Endothelial cell of umbilical vein (primary cell): ENCODE measurements around the gene BMPR1B. TPM values are rescaled to one million over a fixed set of nuclear protein-coding genes. Genes with fewer than 3 reads are reported as not detected.

Experiments
- BruUV-seq: library from RNA; stranded (reverse); fragments of 400-500 nt; replicated peaks from 2 replicates; lab custom pipeline; 2021; lab: Mats Ljungman, UMichigan
- CTCF ChIA-PET: fragments of 300-600, 350-600 bp; sonication (Branson Sonifier 250); formaldehyde crosslinking; loops from one replicate; lab custom pipeline; 2021; ENCODE audit warnings: antibody characterized with exemption, inconsistent platforms; lab: Charles Lee
- POLR2A ChIA-PET: fragments of 300-600, 350-600 bp; sonication (Branson Sonifier 250); formaldehyde crosslinking; loops from one replicate; lab custom pipeline; 2021; ENCODE audit warnings: antibody characterized with exemption, inconsistent platforms; lab: Charles Lee
- DNase-seq: peaks from one replicate; pipeline ENCODE4 v3.0.0-alpha.2; 2011; ENCODE audit warnings: low read depth, low spot score
- FAIRE-seq: peaks from 2 replicates; lab custom pipeline; 2011; peaks lifted over from hg19 to GRCh38; lab: Jason Lieb, UNC
- H2AFZ ChIP-seq: 2 replicates; pipeline ENCODE4 v1.6.0; 2012; ENCODE audit warnings: low read depth, low read length, control low read depth, inconsistent platforms
- H3K27ac ChIP-seq: 2 replicates; pipeline ENCODE4 v1.5.1; 2011; ENCODE audit warnings: low read depth, mild to moderate bottlenecking, control low read depth, low read length, moderate library complexity; ENCODE audit not compliant: insufficient read depth
- H3K27me3 ChIP-seq, 2 experiments: 2 replicates each; pipeline versions ENCODE4 v1.6.0 to v1.6.1; 2011; ENCODE audit warnings: low read length in 2 of 2, mixed read lengths in 1 of 2; ENCODE audit not compliant: control insufficient read depth in 2 of 2, insufficient read depth in 2 of 2
- H3K36me3 ChIP-seq, 2 experiments: 2 replicates in 1 of 2; 3 replicates in 1 of 2; pipeline ENCODE4 v1.5.1; 2011; ENCODE audit warnings: low read length in 2 of 2, mild to moderate bottlenecking in 1 of 2, moderate library complexity in 1 of 2; ENCODE audit not compliant: control insufficient read depth in 2 of 2, insufficient read depth in 2 of 2; ENCODE audit errors: extremely low read depth in 1 of 2
- H3K4me1 ChIP-seq: 3 replicates; pipeline ENCODE4 v1.5.1; 2011; ENCODE audit warnings: mild to moderate bottlenecking, low read length; ENCODE audit not compliant: control insufficient read depth, insufficient read depth; ENCODE audit errors: extremely low read depth
- H3K4me2 ChIP-seq: 2 replicates; pipeline ENCODE4 v1.6.1; 2011; ENCODE audit warnings: low read length, control low read depth, mixed read lengths; ENCODE audit not compliant: insufficient read depth
- H3K4me3 ChIP-seq, 3 experiments: fragments of 200-600 bp in 1 of 3; sonication (generic), shearing (Covaris generic) in 1 of 3; replicated peaks in 1 of 3; 2 replicates each; pipeline ENCODE4 v1.5.1; 2011 to 2016; ENCODE audit warnings: control low read depth in 3 of 3, low read length in 3 of 3, mild to moderate bottlenecking in 2 of 3, inconsistent platforms in 1 of 3, low read depth in 1 of 3, moderate library complexity in 1 of 3; ENCODE audit not compliant: insufficient read depth in 1 of 3
- H3K79me2 ChIP-seq: 2 replicates; pipeline ENCODE4 v1.6.0; 2012; ENCODE audit warnings: low read length, inconsistent platforms; ENCODE audit not compliant: control insufficient read depth, insufficient read depth
- H3K9ac ChIP-seq: replicated peaks from 2 replicates; pipeline ENCODE3; 2011; ENCODE audit warnings: low read length, control low read depth; ENCODE audit not compliant: insufficient read depth; ENCODE audit errors: extremely low read depth
- H3K9me1 ChIP-seq: replicated peaks from 3 replicates; pipeline ENCODE4 v1.6.0; 2011; ENCODE audit warnings: mild to moderate bottlenecking, low read length; ENCODE audit not compliant: control insufficient read depth, insufficient read depth; ENCODE audit errors: extremely low read depth
- H3K9me3 ChIP-seq: replicated peaks from 2 replicates; pipeline ENCODE4 v1.5.1; 2012; ENCODE audit warnings: low read length, inconsistent platforms; ENCODE audit not compliant: control insufficient read depth, insufficient read depth
- H4K20me1 ChIP-seq: replicated peaks from 2 replicates; pipeline ENCODE3; 2011; ENCODE audit warnings: mild to moderate bottlenecking, low read length; ENCODE audit not compliant: control insufficient read depth, insufficient read depth; ENCODE audit errors: extremely low read depth
- EZH2 ChIP-seq: IDR thresholded peaks from 2 replicates; pipeline ENCODE4 v1.6.1; 2012; ENCODE audit warnings: borderline replicate concordance, low read depth, mild to moderate bottlenecking, moderate library complexity, low read length, inconsistent platforms; ENCODE audit not compliant: severe bottlenecking
- FOS ChIP-seq: IDR thresholded peaks from 2 replicates; pipeline ENCODE4 v1.6.1; 2011; ENCODE audit warnings: mild to moderate bottlenecking, low read length, moderate library complexity, borderline replicate concordance; ENCODE audit not compliant: insufficient read depth
- GATA2 ChIP-seq: IDR thresholded peaks from 2 replicates; pipeline ENCODE4 v1.7.0; 2011; ENCODE audit warnings: low read depth, mild to moderate bottlenecking, moderate library complexity, mixed read lengths, low read length; ENCODE audit not compliant: insufficient read length, insufficient read depth
- JUN ChIP-seq: IDR thresholded peaks from 2 replicates; pipeline ENCODE4 v1.6.1; 2011; ENCODE audit warnings: borderline replicate concordance, low read depth; ENCODE audit not compliant: insufficient read length, insufficient read depth
- MYC ChIP-seq: IDR thresholded peaks from one replicate; pipeline ENCODE4 v1.6.1; 2011; ENCODE audit warnings: mild to moderate bottlenecking, low read depth, low read length
- POLR2A ChIP-seq: IDR thresholded peaks from 2 replicates; pipeline ENCODE4 v1.6.1; 2012; ENCODE audit warnings: low read depth, mild to moderate bottlenecking, control low read depth, low read length
- POLR2AphosphoS5 ChIP-seq: IDR thresholded peaks from 2 replicates; pipeline ENCODE4 v1.6.1; 2012; ENCODE audit warnings: low read depth, mild to moderate bottlenecking, control low read depth, low read length, moderate library complexity; ENCODE audit not compliant: insufficient read depth
- dilution Hi-C: fragments of 300-500 bp; cut with MboI; formaldehyde crosslinking; loops from one replicate; pipeline ENCODE4 v1.15.0; 2019; ENCODE audit warnings: low sequenced_read_pairs; ENCODE audit not compliant: extremely low pct_ligation_motif_present
- intact Hi-C: fragments of 100-400 bp; cut with micrococcal nuclease; formaldehyde crosslinking; loops from one replicate; pipeline ENCODE4 v1.10.0; 2022
- polyA plus RNA-seq, 4 experiments: library from polyadenylated mRNA; depleted of rRNA in 3 of 4; stranded (reverse) in 3 of 4; unstranded in 1 of 4; fragments of >200 nt; gene quantifications; 2 replicates each; pipeline versions ENCODE4 v1.2.1 to v1.2.3, GENCODE V29; 2011 to 2012; ENCODE audit warnings: missing spikeins in 1 of 4
- total RNA-seq: library from RNA; stranded (reverse); gene quantifications from 2 replicates; pipeline ENCODE4 v1.2.3, GENCODE V29; 2021
- TF ChIP-seq, protein P1 (sequence below), 2 donors: IDR thresholded peaks; 1 replicate in 1 of 2; 2 replicates in 1 of 2; pipeline ENCODE4 v1.5.1; 2011; ENCODE audit warnings: low read length in 2 of 2, mild to moderate bottlenecking in 2 of 2, moderate library complexity in 2 of 2, control low read depth in 1 of 2, inconsistent platforms in 1 of 2, low read depth in 1 of 2; ENCODE audit not compliant: insufficient read depth in 1 of 2; ENCODE audit errors: extremely low read depth in 1 of 2
- TF ChIP-seq, protein P2 (sequence below): IDR thresholded peaks from 2 replicates; pipeline ENCODE4 v1.6.1; 2011; ENCODE audit not compliant: insufficient read depth, insufficient read length

BMPR1B gene
- total and polyA plus RNA-seq, 2 donors (not counting 3 experiments of a cell fraction or from before 2014, with no cell fraction given): 0.28 to 2.1 TPM

DNA sequence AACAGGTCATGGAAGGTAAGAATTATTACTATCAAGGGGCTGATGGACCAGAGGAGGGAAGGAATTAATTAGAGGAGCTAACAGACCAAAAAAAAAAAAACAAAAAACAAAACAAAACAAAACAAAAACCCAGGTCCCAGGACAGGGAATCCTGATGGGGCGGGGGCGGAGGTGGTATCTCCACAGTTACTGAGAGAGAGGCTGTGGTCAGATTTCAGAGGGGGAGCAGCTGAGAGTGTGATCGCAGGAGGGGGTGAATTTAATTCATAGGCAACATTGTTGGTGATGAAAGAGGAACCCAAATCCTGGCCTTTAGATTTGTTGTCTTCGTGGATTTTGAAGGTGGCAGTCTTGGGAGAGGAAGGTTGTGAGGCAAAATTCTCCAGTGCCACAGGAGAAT lies 401.6 kb downstream of the BMPR1B start:
- Histone ChIP-seq H3K4me1 (no peaks in the 10 kb centered on the region), H3K9ac (no peak overlapping the region), H3K27me3 (no peaks in the 10 kb centered on the region), H3K9me1 (no peaks in the 10 kb centered on the region), H3K4me3 (no peak overlapping the region), H3K36me3 (no peaks in the 10 kb centered on the region), H3K9me3 (no peaks in the 10 kb centered on the region), H4K20me1 (no peaks in the 10 kb centered on the region), H3K27ac (no peak overlapping the region), H2AFZ (no peak overlapping the region), H3K79me2 (no peaks in the 10 kb centered on the region), H3K4me2 (no peak overlapping the region)
- no peak for FAIRE-seq
- dilution Hi-C loops: no loop called here
- no peak for DNase-seq
- ChIA-PET CTCF (interaction anchor here (0.6 kb wide), 1 partner anchor 227 kb away, joined by 3 read pairs; no protein-coding TSS in a partner anchor), POLR2A (no interaction called here)
- intact Hi-C loops: loop anchor here (5.0 to 10.0 kb wide), 2 partner anchors 605 to 1993 kb away; no protein-coding TSS in a partner anchor
- no TSS peak for BruUV-seq
- TF ChIP-seq, protein P1, sequence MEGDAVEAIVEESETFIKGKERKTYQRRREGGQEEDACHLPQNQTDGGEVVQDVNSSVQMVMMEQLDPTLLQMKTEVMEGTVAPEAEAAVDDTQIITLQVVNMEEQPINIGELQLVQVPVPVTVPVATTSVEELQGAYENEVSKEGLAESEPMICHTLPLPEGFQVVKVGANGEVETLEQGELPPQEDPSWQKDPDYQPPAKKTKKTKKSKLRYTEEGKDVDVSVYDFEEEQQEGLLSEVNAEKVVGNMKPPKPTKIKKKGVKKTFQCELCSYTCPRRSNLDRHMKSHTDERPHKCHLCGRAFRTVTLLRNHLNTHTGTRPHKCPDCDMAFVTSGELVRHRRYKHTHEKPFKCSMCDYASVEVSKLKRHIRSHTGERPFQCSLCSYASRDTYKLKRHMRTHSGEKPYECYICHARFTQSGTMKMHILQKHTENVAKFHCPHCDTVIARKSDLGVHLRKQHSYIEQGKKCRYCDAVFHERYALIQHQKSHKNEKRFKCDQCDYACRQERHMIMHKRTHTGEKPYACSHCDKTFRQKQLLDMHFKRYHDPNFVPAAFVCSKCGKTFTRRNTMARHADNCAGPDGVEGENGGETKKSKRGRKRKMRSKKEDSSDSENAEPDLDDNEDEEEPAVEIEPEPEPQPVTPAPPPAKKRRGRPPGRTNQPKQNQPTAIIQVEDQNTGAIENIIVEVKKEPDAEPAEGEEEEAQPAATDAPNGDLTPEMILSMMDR (IDR thresholded peaks at IDR 0.05; ENCODE audit: extremely low read depth in 1 of 2, insufficient read depth in 1 of 2, low read depth in 1 of 2, low read length in 2 of 2): no peak
- TF ChIP-seq, protein P2, sequence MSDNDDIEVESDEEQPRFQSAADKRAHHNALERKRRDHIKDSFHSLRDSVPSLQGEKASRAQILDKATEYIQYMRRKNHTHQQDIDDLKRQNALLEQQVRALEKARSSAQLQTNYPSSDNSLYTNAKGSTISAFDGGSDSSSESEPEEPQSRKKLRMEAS: no peak
- no peak for TF ChIP-seq JUN

DNA sequence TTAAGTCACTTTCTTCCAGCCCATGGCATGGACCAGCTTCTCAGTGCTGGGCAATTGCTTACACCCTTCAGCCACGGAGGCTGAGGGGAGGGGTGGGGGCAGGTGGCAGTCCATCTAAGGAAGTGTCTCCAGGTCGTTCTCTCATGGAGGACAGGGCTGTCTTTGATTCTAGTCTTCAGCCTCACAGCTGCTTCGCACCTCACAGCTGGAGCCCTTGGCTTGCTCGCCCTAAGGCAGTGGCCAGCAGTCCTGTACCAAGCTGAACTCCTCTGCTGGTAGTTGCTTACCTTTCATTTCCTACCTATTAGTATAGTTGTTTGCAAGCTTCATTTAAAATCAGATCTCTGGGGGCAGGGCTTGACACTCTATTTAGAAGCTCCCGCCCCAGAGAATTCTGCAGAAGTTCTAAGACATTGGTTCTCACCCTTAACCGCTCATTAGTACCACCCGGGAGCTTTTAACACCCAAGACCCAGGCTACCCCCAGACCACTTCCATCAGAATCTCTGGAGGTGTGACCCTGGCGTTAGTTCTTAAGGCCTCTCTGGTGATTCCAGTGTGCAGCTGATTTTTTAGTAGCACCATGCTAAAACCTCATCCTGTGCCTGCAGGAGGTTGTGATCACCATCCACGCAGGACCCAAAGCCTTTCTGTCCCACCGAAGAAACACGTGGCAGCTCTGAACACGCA lies 404.2 kb downstream of the BMPR1B start:
- intact Hi-C loops (loop anchor here (10.0 kb wide), 1 partner anchor 693 kb away; no protein-coding TSS in a partner anchor), dilution Hi-C loops (no loop called here)
- H3K9me3 ChIP-seq: no peaks in the 10 kb centered on the region
- no TSS peak for BruUV-seq
- ChIA-PET CTCF (interaction anchor here (1.5 kb wide), 1 partner anchor 1991 kb away, joined by 6 read pairs; no protein-coding TSS in a partner anchor), POLR2A (no interaction called here)
- no peaks in the 10 kb centered on the region for H3K79me2 ChIP-seq
- DNase-seq: no peak
- no peaks in the 10 kb centered on the region for H3K9me1 ChIP-seq
- H4K20me1 ChIP-seq: no peaks in the 10 kb centered on the region
- H3K27ac ChIP-seq: no peak overlapping the region
- H3K4me3 ChIP-seq: no peak overlapping the region
- no peaks in the 10 kb centered on the region for H3K36me3 ChIP-seq
- no peak for FAIRE-seq
- no peak for TF ChIP-seq POLR2AphosphoS5
- TF ChIP-seq JUN: no peak
- no peak for TF ChIP-seq FOS
- TF ChIP-seq, protein P2: no peak
- TF ChIP-seq, protein P1 (IDR thresholded peaks at IDR 0.05; ENCODE audit: extremely low read depth in 1 of 2, insufficient read depth in 1 of 2, low read depth in 1 of 2, low read length in 2 of 2): no peak
- TF ChIP-seq GATA2: no peak
- no peak for TF ChIP-seq EZH2
- no peak for TF ChIP-seq POLR2A
- no peak for TF ChIP-seq MYC
- H3K4me1 ChIP-seq: no peaks in the 10 kb centered on the region
- H3K27me3 ChIP-seq: no peaks in the 10 kb centered on the region
- no peak overlapping the region for H3K4me2 ChIP-seq
- H2AFZ ChIP-seq: no peak overlapping the region
- no peak overlapping the region for H3K9ac ChIP-seq
